ENCODE measurements around the gene C11orf68.

The C11orf68 gene

DNA sequence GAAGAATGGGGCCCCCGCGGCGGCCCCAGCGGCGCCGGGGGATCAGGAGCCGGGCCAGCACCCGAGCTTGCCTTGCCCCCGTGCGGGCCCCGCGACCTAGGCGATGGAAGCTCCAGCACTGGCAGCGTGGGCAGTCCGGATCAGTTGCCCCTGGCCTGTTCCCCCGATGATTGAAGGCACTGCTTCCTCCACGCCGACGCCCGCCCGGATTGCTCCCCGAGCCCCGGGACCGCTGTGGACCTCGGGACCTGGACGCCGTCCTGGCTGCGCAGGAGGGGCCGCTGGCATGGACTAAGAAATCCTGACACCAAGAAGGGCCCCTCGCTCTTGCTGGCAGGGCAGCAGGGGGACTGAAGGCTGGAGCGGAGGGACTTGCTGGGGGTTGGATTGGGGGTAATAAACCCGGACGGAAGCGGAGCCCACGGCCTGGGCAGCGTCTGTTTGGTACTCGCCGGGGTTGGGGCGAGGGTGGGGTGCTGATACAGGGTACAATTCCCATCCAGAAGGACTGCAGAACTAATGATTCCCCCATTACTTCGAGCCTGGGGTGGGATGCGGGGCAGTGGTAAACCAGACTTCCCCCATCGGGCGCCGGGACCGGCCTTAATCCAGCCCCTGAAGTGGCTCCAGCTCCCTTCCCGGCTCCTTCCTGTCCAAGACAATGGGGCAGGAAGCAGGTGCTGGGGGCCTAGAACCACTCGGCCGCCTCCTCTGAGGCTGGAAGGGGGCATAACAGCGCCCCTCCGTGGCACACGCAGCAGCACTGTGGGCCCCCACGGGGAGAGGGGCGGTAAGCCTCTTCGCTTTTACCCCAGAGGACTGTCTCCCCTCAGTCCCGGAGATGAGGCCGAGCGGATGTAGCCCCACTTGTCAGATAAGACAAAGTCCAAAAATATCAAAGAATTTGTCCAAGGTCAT is 27.4 kb downstream of the C11orf68 start:
- DNase-seq (ENCODE audit: low read depth) = no peak
- TF ChIP-seq, protein P1, sequence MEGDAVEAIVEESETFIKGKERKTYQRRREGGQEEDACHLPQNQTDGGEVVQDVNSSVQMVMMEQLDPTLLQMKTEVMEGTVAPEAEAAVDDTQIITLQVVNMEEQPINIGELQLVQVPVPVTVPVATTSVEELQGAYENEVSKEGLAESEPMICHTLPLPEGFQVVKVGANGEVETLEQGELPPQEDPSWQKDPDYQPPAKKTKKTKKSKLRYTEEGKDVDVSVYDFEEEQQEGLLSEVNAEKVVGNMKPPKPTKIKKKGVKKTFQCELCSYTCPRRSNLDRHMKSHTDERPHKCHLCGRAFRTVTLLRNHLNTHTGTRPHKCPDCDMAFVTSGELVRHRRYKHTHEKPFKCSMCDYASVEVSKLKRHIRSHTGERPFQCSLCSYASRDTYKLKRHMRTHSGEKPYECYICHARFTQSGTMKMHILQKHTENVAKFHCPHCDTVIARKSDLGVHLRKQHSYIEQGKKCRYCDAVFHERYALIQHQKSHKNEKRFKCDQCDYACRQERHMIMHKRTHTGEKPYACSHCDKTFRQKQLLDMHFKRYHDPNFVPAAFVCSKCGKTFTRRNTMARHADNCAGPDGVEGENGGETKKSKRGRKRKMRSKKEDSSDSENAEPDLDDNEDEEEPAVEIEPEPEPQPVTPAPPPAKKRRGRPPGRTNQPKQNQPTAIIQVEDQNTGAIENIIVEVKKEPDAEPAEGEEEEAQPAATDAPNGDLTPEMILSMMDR (IDR thresholded peaks at IDR 0.05; ENCODE audit: control insufficient read depth, insufficient read depth, low read depth, low read length, missing control alignments) = peak; percentile 34
- peak overlapping the region; percentile 50 for H3K4me3 ChIP-seq (ENCODE audit: control insufficient read depth, low read depth, low read length)

DNA sequence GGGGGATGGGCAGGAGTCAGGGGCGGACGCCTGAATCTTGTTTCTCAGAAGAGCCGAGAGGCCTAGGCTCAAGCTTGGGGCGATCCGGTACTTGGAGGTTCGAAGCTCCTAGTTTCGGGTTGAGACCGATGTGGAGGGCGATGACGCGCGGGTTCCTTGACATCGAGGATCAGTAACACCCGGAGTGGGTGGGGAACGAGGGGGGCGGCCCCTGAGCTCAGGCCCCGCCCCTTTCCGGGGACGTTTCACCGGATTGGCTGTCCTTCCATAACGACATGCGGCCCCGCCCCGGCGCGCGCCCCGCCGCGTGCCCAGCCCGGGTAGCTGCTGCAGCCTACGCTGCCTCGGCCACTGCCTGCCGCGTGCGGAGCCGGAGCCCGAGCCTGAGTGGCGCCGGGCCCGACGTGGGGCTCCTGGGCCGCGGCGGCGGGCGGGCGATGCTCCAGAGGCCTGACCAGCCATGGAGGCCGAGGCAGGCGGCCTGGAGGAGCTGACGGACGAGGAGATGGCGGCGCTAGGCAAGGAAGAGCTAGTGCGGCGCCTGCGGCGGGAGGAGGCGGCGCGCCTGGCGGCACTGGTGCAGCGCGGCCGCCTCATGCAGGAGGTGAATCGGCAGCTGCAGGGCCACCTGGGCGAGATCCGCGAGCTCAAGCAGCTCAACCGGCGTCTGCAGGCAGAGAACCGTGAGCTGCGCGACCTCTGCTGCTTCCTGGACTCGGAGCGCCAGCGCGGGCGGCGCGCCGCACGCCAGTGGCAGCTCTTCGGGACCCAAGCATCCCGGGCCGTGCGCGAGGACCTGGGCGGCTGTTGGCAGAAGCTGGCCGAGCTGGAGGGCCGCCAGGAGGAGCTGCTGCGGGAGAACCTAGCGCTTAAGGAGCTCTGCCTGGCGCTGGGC is 28.3 kb downstream of the C11orf68 start, which contains the start of gene CCDC85B:
Gene CCDC85B, plus strand, starts transcription at position 350 of the 895 bp plus-strand sequence. Its CDS starts 111 bp downstream, at position 461.
- TF ChIP-seq, protein P1 (IDR thresholded peaks at IDR 0.05; ENCODE audit: control insufficient read depth, insufficient read depth, low read depth, low read length, missing control alignments) = no peak
- peak; percentile 88 for DNase-seq (ENCODE audit: low read depth)

DNA sequence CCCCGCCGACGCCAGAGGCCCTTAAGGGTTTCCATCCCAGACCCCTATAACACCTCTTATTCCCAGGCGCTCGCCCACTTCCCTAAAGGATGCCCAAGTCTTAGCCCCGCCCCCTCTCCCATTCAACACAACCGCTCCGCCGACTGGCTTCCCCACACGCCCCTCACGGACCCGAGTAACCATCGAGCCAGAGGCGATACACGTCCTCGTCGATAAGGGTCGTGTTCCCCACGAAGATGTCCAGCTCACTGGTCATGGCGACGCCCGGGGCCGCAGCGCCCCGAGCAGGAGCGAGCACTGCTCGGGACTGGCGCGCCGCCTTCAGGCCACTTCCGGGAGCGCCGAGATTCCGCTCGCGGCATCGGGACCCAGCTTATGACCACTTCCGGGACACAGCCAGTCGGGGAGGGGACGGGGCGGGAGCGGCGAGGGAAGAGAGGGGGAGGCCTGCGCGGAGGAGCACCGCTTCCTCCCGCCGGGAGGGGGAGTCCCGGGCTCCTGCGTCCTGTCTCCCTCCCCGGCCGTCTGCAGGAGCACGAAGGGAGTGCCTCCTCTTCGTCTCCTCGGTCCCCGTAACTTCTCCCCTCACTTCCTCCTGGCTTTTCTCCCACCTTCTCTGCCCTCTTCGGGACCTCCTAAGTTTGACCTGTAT is 30.6 kb downstream of the C11orf68 start, which contains the start of gene FIBP:
Gene FIBP, minus strand, starts transcription at position 309 of the 652 bp plus-strand sequence. Its CDS starts 53 bp downstream, at position 256.
- DNase-seq (ENCODE audit: low read depth) = peak; percentile 87
- TF ChIP-seq, protein P1 (IDR thresholded peaks at IDR 0.05; ENCODE audit: control insufficient read depth, insufficient read depth, low read depth, low read length, missing control alignments) = peak; percentile 72
- H3K4me3 ChIP-seq (ENCODE audit: control insufficient read depth, low read depth, low read length) = peak within 1 kb of the TSS; percentile 92

More for the DNA sequence above, 28.3 kb downstream of the C11orf68 start, which contains the start of gene CCDC85B:
- peak within 1 kb of the TSS; percentile 50 for H3K4me3 ChIP-seq (ENCODE audit: control insufficient read depth, low read depth, low read length)

DNA sequence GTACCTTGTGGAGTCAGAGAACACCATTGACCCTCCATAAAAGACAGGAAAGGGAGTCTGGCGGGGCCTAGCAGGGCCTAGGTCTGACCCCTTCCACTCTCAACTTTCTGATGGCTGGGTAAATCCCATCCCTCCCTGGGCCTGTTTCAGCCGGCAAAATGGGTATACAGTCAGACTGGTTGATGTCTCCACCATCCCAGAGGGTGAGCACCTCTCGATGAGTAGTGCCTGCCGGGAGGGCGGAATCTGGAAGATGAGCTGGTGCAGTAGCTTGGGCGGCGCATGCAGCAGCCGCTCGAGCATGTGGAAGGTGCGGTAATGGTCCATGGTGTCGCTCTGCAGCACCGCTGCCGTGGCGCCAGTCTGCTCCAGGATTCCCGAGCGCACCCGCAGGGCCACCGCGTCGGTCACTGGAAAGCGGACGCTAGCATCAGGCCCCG is 31.1 kb downstream of the C11orf68 start:
- DNase-seq (ENCODE audit: low read depth) = no peak
- TF ChIP-seq, protein P1 (IDR thresholded peaks at IDR 0.05; ENCODE audit: control insufficient read depth, insufficient read depth, low read depth, low read length, missing control alignments) = no peak
- peak overlapping the region; percentile 92 for H3K4me3 ChIP-seq (ENCODE audit: control insufficient read depth, low read depth, low read length)

DNA sequence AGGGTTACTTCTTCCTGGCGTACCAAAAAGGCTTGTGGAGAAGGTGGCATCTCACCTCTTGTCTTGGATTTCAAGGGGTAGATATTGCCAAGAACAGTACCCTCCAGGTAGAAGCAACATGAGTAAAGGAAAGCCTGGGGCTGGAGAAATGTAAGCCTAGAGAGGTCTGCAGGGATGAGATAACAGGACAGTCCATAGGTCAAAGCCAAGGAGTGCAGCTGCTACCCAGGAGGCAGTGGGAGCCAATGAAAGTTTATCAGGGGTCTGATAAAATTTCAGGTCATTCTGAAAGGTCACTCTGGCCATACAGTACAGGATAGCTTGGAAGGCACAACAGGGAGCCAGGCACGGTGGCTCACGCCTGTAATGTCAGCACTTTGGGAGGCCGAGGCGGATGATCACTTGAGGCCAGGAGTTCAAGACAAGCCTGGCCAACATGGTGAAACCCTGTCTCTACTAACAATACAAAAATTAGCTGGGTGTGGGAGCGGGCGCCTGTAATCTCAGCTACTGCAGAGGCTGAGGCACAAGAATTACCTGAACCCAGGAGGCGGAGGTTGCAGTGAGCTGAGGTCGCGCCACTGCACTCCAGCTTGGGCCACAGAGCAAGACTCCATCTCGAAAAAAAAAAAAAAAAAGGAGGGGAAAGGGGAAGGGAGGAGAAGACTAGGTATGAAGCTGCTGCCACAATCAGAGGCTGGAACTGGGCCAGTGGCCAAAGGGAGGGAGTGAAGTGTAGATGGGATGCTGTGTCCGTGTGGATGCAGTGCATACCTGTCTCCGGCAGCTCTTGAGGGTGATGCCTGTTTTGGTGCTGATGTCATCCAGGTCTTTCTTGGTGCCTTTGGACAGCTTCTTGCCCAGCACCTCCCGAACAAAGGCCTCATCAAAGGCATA is 31.8 kb downstream of the C11orf68 start:
- H3K4me3 ChIP-seq (ENCODE audit: control insufficient read depth, low read depth, low read length) = peak overlapping the region; percentile 92
- DNase-seq (ENCODE audit: low read depth) = no peak
- TF ChIP-seq, protein P1 (IDR thresholded peaks at IDR 0.05; ENCODE audit: control insufficient read depth, insufficient read depth, low read depth, low read length, missing control alignments) = no peak

Measured in AG09309 (cell line).